ENCODE measurements around the gene CAMKK2.

The CAMKK2 gene

GRCh38 chr12:121196902-121197301 is 99.6 kb downstream of the CAMKK2 start:
- DNase-seq (ENCODE audit: low read depth): no peak

- no peak for DNase-seq (ENCODE audit: low read depth)
These were observed 105.4 kb downstream of the CAMKK2 start for GRCh38 chr12:121191151-121191550.

- DNase-seq (ENCODE audit: low read depth): no peak
These were observed 105.9 kb downstream of the CAMKK2 start for GRCh38 chr12:121190523-121191031.

GRCh38 chr12:121189619-121190155 is 106.8 kb downstream of the CAMKK2 start:
- no peak for DNase-seq (ENCODE audit: low read depth)

GRCh38 chr12:121189131-121189530 is 107.4 kb downstream of the CAMKK2 start:
- DNase-seq (ENCODE audit: low read depth): no peak

- no peak for DNase-seq (ENCODE audit: low read depth)
These were observed 108.3 kb downstream of the CAMKK2 start for GRCh38 chr12:121188227-121188626.
